Articular chondrocyte of knee joint (primary cell): ENCODE measurements around the gene LIPF. TPM values are rescaled to one million over a fixed set of nuclear protein-coding genes. Genes with fewer than 3 reads are reported as not detected.

Experiments
- total RNA-seq: library from RNA; depleted of rRNA; stranded (reverse); fragments of >200 nt; gene quantifications from 2 replicates; pipeline ENCODE4 v1.2.3, GENCODE V29; 2012

The LIPF gene
- total RNA-seq = not detected in 2 replicates

GRCh38 chr10:88664142-88664541, at the start of gene LIPF:
Gene LIPF (plus strand): TSS chr10:88664442. CDS start chr10:88667298, 2,856 bp downstream.

GRCh38 chr10:88705958-88706357, 41.7 kb downstream of the LIPF start, which contains the start of gene LIPK:
Gene LIPK (plus strand): TSS chr10:88706249. CDS start chr10:88724544, 18,295 bp downstream.

Other genes with a start within 250 kb of the LIPF start
- gene RNLS, start 81.1 kb upstream of the LIPF start, total RNA-seq = 15.2 and 19.0 TPM in 2 replicates
- under 0.01 and 0.11 TPM in 2 replicates for gene LIPJ, start 77.7 kb upstream of the LIPF start, total RNA-seq
- not detected in 2 replicates for gene LIPK, start 41.8 kb downstream of the LIPF start, total RNA-seq
- gene LIPN, start 95.6 kb downstream of the LIPF start, total RNA-seq = not detected in 2 replicates
- gene LIPM, start 138.3 kb downstream of the LIPF start, total RNA-seq = not detected in 2 replicates
- gene ANKRD22, start 187.4 kb downstream of the LIPF start, total RNA-seq = not detected in 2 replicates
- 7.9 and 11.9 TPM in 2 replicates for gene STAMBPL1, start 215.8 kb downstream of the LIPF start, total RNA-seq